K562 (cell line): ENCODE results near the gene LACTBL1.

Experiments used
- POLR2AphosphoS5 ChIP-seq: IDR thresholded peaks from 2 replicates; pipeline ENCODE4 v1.6.1; 2011; ENCODE audit warnings: mild to moderate bottlenecking, low read depth, low read length, moderate library complexity; ENCODE audit not compliant: control insufficient read depth, insufficient read depth
- SIRT6 ChIP-seq: IDR thresholded peaks from one replicate; pipeline ENCODE4 v1.6.1; 2012; ENCODE audit warnings: low read depth, mild to moderate bottlenecking, control low read depth, inconsistent platforms, low read length, moderate library complexity

DNA sequence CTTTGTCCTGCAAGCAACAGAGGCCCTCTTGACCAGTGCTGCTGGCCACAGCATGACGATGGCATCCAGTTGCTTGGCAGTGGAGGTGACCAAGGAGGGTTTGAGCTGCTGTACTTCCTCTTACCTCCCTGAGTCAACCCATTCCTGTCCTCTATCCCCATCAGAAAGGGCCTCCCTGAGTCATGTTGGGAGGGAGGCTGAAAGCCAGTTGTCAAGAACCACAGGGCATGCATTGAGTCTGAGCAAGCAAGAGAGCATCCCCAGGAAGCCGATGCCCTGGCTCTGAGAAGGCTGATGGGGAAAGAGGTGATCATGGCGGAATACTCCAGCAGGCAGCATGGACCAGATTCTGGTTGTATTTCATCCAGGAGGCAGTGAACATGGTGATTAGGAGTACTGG is 69.6 kb downstream of the LACTBL1 start:
- no peak for TF ChIP-seq SIRT6
- TF ChIP-seq POLR2AphosphoS5 = no peak
